NCI-H128 (cell line): ENCODE measurements around the gene BRD3OS.

Experiments
- DNase-seq: peaks from one replicate; lab custom pipeline; 2025; ENCODE audit not compliant: unreplicated experiment; lab: John Stamatoyannopoulos, UW

Gene BRD3OS

DNA sequence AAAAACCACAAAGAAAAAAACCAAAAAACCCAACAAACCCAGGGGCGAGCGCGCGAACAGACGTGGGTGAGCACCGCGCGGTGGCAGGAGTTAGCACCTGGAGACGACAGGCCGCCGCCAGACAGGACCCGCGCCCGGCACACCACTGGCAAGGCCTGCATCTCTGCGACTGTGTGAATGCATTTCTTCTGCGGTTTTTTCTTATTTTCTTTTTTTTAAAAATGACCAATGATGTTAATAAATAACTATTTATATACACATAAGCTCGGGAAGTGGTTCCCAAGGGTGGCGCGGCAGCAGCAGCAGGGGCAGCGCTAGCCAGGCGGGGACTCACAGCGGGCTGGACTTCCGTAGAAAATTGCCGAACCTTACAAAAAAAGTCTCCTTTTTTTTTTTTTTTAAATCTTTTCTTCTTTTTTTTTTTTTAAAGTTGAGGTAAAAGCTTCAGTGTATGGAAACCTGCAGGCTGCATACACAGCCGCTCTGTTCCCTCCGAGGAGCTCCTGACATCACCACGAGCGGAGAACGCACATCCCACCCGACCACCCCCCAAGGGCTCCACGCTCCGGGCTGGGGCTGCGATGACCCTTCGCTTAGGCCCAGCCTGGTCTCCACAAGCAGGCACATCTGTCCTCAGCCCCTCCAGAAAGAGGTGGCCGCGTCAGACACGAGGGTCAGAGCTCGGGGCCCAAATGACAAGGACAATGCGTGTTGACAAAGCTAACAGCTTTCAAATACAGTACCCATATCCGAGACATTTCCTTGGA, 7.4 kb downstream of the BRD3OS start:
- no peak for DNase-seq

DNA sequence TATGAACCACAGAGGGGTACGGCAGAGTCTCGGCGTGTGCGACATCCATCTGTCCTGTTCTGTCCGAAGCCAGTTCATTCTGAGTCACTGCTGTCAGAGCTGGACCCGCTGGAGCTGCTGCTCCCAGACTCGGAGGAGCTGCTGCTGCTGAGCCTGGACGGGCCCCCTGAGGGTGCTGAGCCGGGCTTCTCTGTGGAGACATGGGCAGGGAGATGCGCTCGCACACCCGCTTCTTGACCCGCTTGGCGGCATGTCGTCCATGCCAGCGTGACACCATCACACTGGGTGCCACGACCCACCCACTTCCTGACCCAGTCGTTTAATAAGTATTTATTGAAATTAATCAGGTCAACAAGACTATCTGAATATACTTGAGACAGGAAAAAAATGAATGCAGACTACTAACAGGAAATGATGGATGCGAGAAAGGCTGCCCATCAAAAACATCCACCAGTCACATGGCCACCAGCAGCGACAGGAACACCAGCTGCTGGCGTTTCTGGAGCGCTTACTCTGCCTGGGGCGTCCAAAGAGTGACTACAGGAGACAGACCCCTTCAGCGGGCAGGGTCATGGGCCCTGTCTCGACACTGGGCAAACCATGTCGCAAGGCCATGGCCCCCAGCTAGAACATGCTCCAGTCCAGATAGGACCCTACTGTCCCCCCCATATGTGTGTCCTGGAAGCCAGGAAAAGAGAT, 8.4 kb downstream of the BRD3OS start:
- no peak for DNase-seq

- DNase-seq = no peak
These were observed 9.1 kb downstream of the BRD3OS start for GRCh38 chr9:134034215-134035040.

DNA sequence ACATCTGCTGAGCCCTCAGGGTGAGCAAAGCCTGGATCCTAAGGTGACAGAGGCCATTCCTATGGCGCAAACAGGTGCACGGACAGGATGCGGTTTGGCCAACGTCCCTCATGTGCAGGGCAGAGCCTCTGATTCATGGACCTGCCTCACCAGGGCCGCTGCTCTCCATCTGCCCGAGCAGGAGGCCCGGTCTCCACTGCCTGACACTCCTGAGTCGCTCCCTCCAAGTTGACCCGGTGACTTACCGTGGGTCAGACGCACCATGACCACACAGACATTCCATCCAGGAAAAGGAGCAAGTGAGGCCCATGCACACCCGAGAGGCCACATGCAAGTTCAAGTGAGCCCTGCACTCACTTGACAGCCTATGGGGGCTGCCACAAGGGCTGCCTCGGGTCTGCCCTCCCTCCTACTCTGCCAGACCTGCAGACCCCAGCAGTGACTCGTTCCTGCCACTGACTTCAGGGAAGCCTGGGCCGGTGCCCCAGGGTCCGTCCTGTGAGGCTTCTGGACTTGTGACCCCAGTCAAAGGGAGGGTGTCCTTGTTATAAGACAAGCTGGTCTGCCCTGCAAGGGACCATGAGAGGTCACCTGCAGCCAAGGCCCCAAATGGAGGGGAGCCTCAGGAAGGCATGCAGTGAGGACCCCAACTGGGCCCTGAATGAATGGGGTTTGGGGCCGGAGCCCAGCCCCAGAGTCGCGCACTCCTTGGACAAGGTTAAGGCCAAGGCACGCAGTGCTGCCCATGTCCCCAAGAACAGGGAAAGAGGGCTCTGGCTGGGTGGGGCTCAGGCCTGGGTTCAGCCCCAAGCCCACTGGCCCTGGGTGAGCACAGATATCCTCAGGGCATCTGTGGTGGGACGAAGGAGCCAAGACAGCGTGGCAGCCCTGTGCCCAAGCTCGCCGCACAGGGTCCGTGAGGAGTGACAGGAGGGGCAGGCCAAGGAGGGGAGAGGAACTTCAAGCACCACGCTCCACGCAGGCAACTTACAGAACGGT, 10.1 kb downstream of the BRD3OS start:
- no peak for DNase-seq

GRCh38 chr9:134036130-134036529, 10.8 kb downstream of the BRD3OS start:
- DNase-seq = no peak

GRCh38 chr9:134037641-134038040, 12.4 kb downstream of the BRD3OS start:
- no peak for DNase-seq

DNA sequence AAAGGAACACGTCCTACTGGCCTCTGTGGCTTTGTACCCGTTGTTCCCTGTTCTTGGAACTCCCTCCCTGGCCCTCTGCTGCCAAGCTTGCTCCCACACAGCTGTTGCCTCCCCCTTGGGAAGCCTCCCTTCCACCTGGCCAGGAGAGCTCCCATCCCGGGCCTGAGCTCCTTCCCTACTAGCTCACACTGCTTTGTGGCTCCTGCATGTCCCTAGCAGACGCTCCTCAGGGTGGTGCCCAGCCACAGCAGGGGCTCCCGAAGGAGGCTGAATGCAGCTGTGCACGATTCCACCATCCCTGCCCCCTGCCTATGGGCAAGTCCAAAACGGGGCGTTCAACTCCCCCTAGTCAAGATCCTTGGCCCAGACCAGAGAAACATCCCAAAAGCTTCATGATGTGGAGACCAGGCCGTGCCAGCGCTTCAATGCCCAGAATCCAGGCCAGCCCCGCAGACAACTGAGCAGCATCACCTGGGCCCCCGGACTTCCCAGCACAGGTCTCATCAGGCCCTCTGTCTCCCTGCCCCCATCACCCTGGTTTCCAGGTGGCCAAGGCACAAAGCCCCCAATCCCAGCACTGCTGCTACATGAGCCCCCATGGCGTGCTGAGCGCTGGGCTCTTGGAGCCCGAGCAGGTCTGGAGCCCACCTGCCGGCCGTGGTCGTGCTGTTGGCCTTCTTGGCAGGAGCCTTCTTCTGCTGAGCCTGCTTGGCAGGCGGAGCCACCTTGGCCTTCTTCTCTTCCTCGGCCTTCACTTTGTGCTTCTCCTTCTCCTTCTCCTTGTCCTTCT, 14.3 kb downstream of the BRD3OS start:
- DNase-seq = no peak

DNA sequence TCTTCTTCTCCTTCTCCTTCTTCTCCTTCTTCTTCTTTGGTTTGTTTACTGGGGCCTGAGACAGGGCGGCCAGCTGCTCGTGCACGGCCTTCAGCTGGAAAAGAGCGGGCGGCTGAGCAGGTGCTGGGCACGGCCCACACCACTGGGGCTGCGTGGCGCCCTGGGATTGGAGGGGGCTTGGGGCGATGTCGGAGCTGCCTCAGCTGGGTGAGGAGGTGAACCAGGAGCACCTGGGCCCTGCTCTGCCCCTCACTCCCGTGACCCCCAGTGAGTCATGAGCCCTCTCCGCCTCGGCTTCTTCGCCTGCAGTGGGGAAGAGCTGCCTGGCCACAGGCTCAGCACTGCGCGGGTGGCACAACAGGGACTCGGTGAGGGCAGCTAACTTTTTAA, 14.9 kb downstream of the BRD3OS start:
- no peak for DNase-seq

GRCh38 chr9:134040781-134041648, 15.7 kb downstream of the BRD3OS start:
- DNase-seq = no peak

- DNase-seq = no peak
These were observed 16.3 kb downstream of the BRD3OS start for GRCh38 chr9:134041649-134041962.

DNA sequence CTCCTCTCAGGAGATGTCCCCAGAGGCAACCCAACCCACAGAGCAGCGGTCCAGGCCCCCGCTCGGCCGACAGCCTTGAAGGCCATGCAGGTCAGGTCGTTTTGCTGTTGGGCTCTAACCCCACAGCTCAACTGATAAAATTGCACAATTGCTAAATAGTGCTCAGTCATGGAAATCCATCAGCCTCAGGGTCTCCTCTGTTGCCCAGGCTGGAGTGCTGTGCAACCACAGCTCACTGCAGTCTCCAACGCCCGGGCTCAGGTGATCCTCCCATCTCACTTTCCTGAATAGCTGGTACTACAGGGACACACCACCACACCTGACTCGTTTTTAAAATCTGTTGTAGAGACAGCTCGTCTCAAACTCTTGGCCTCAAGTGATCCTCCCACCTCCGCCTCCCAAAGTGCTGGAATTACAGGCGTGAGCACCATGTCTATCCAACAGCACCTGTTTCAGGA, 18.3 kb downstream of the BRD3OS start:
- DNase-seq = no peak

- no peak for DNase-seq
These were observed 19.7 kb downstream of the BRD3OS start for GRCh38 chr9:134044944-134045343.

- no peak for DNase-seq
These were observed 20.7 kb downstream of the BRD3OS start for GRCh38 chr9:134045841-134046544.

DNA sequence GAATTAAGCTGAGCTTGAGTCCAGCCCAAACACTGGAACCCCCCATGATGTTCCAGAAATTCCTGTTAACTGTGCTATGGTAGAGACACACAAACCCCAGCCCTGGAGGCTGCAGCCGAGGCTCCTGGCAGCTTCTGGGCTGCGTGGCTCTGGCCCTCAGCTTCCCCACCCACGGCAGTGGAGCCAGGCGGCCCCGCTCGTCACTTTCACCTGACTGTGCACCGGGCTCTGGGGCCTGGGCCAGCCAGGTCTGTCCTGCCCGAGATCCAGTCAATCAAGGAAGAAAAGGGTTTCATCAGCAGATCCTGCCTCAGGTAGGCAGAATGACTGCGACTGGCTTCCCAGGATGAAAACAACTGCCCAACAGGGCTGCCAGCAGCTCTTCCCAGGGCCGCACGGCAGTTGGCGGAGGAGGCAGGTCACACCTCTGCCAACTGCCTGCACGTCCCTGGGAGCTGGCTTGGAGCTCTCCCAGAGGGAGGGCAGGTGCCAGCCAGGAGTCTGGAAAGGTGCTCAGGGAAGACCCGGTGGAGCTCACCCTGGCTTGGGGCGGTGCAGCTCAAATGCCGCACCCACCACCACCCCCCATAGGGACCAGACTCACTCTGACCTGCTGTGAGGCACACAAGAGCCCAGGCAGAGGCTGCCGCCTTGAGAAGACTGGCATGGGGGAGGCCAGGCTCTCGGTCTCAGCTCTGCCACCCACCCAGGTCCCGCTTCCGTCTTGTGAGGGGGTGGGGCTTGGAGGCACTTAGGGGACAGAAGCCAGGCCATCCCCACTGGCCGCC, 21.8 kb downstream of the BRD3OS start:
- no peak for DNase-seq

GRCh38 chr9:134047868-134048581, 22.7 kb downstream of the BRD3OS start:
- DNase-seq = no peak

DNA sequence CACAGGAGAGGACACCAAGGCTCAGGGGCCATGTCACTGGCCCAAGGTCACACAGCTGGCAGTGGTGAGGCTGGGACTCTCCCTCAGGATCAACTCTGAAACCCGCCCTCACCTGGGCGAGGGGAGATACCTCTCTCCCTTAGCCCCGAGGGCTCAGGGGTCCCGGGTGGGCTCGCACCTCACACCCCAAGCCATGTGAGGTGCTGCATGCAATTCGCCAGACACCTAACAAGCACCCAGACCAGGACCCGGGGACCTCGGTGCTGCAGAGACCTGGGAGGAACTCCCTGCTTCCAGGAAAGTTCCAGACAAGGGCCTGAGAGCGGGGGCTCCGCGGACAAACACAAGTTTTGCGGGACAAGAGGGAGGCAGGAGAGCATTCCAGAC, 23.3 kb downstream of the BRD3OS start:
- no peak for DNase-seq

GRCh38 chr9:134049236-134049635, 24.0 kb downstream of the BRD3OS start:
- no peak for DNase-seq
